Peyer's patch (tissue), 4 donors: ENCODE results near the gene SIPA1L3. TPM values are rescaled to one million over a fixed set of nuclear protein-coding genes. Genes with fewer than 3 reads are reported as not detected.

Experiments
- DNase-seq, 3 donors: peaks; one replicate each; pipeline ENCODE4 v3.0.0-alpha.2; 2017 to 2019
- H3K27ac ChIP-seq, 4 donors: fragments of 200-600 bp; sonication (generic); one replicate each; pipeline ENCODE4 v1.5.1; 2016 to 2019
- H3K27me3 ChIP-seq, 2 donors: fragments of 200-600 bp; sonication (generic); one replicate each; pipeline ENCODE4 v1.5.1; 2019
- H3K36me3 ChIP-seq, 3 donors: fragments of 200-600 bp; sonication (generic); one replicate each; pipeline ENCODE4 v1.5.1; 2016 to 2019
- H3K4me1 ChIP-seq, 4 donors: fragments of 200-600 bp; sonication (generic); one replicate each; pipeline ENCODE4 v1.5.1; 2016 to 2019
- H3K4me3 ChIP-seq, 4 donors: fragments of 200-600 bp; sonication (generic); 1 replicate in 3 of 4; 2 replicates in 1 of 4; pipeline ENCODE4 v1.5.1; 2016 to 2019; ENCODE audit warnings: mild to moderate bottlenecking in 1 of 4
- H3K9me3 ChIP-seq, 4 donors: fragments of 200-600 bp; sonication (generic); one replicate each; pipeline ENCODE4 v1.5.1; 2016 to 2019; ENCODE audit warnings: mild to moderate bottlenecking in 1 of 4
- CTCF ChIP-seq, 6 experiments: fragments of 450-650 bp in 4 of 6; fragments of 200-600 bp in 2 of 6; sonication (generic) in 1 of 6; IDR thresholded peaks; one replicate each; pipeline ENCODE4 v1.5.1; 2017 to 2019; ENCODE audit warnings: antibody characterized with exemption in 6 of 6, mild to moderate bottlenecking in 3 of 6, moderate library complexity in 1 of 6
- POLR2A ChIP-seq, 2 donors: fragments of 450-650 bp; IDR thresholded peaks; one replicate each; pipeline ENCODE4 v1.5.1; 2017; ENCODE audit warnings: antibody characterized with exemption in 2 of 2, mild to moderate bottlenecking in 2 of 2, moderate library complexity in 2 of 2
- total RNA-seq, 4 donors: library from RNA; depleted of rRNA; stranded (reverse); fragments of >200 nt; gene quantifications; one replicate each; pipeline ENCODE4 v1.1.0, GENCODE V29; 2016

Gene SIPA1L3
- total RNA-seq, 4 donors from 2014 or later, result 63.5 to 304 (median 264) TPM

DNA sequence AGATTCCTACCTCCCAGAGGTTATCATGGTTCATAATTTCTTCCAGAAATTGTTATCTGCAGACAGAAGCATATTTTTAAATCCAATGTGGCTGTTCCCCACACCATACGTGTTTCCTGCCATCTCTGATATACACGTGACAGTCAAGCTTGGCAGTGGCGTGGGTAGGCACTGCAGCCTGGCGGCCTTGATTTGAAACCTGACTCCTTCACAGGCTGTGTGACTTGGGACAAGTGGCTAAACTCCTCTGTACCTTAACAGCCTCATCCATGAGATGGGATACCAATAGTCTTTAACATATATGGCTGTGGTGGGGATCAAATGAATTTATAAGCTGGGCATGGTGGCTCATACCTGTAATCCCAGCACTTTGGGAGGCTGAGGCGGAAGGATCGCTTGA lies 283.8 kb downstream of the SIPA1L3 start:
- Histone ChIP-seq H3K4me1 (no peaks in the 10 kb centered on the region), H3K9me3 (no peaks in the 10 kb centered on the region), H3K27ac (no peak overlapping the region), H3K36me3 (peaks cover 0 to 50% (median 0%) of the 10 kb centered on the region in 3 donors), H3K27me3 (no peaks in the 10 kb centered on the region), H3K4me3 (no peak overlapping the region)
- DNase-seq, result no peak
- TF ChIP-seq POLR2A (IDR thresholded peaks at IDR 0.05) (no peak), CTCF (IDR thresholded peaks at IDR 0.05) (no peak)

- DNase-seq, result no peak
- H3K4me3 ChIP-seq, result no peak overlapping the region
- no peaks in the 10 kb centered on the region for H3K27me3 ChIP-seq
- TF ChIP-seq POLR2A (IDR thresholded peaks at IDR 0.05) (no peak), CTCF (IDR thresholded peaks at IDR 0.05) (no peak)
- no peaks in the 10 kb centered on the region for H3K4me1 ChIP-seq
- no peaks in the 10 kb centered on the region for H3K9me3 ChIP-seq
- no peak overlapping the region for H3K27ac ChIP-seq
- peaks cover 0 to 54% (median 0%) of the 10 kb centered on the region in 3 donors for H3K36me3 ChIP-seq
Observed at GRCh38 chr19:38191747-38192146, 284.7 kb downstream of the SIPA1L3 start.

- Histone ChIP-seq H3K4me3 (no peak overlapping the region), H3K27ac (no peak overlapping the region), H3K4me1 (no peaks in the 10 kb centered on the region), H3K9me3 (no peaks in the 10 kb centered on the region), H3K27me3 (no peaks in the 10 kb centered on the region), H3K36me3 (peaks cover 0 to 62% (median 0%) of the 10 kb centered on the region in 3 donors)
- DNase-seq, result no peak
- TF ChIP-seq CTCF (IDR thresholded peaks at IDR 0.05) (no peak), POLR2A (IDR thresholded peaks at IDR 0.05) (no peak)
Observed at GRCh38 chr19:38193445-38193844, 286.4 kb downstream of the SIPA1L3 start.

- DNase-seq, result no peak
- no peak overlapping the region for H3K4me3 ChIP-seq
- H3K27me3 ChIP-seq, result no peaks in the 10 kb centered on the region
- TF ChIP-seq CTCF (IDR thresholded peaks at IDR 0.05) (no peak), POLR2A (IDR thresholded peaks at IDR 0.05) (no peak)
- no peaks in the 10 kb centered on the region for H3K9me3 ChIP-seq
- H3K27ac ChIP-seq, result no peak overlapping the region
- H3K36me3 ChIP-seq, result peaks cover 0 to 68% (median 0%) of the 10 kb centered on the region in 3 donors
- H3K4me1 ChIP-seq, result no peaks in the 10 kb centered on the region
Observed at GRCh38 chr19:38194061-38194701, 287.2 kb downstream of the SIPA1L3 start.

GRCh38 chr19:38195237-38195636 lies 288.2 kb downstream of the SIPA1L3 start:
- Histone ChIP-seq H3K4me3 (no peak overlapping the region), H3K27me3 (no peaks in the 10 kb centered on the region), H3K4me1 (no peaks in the 10 kb centered on the region), H3K27ac (no peak overlapping the region), H3K9me3 (no peaks in the 10 kb centered on the region), H3K36me3 (peaks cover 0 to 64% (median 0%) of the 10 kb centered on the region in 3 donors)
- no peak for DNase-seq
- no peak for TF ChIP-seq POLR2A (IDR thresholded peaks at IDR 0.05)
- TF ChIP-seq CTCF (IDR thresholded peaks at IDR 0.05), result no peak
